Retinal pigment epithelial cell (primary cell): Measurements from ENCODE around the gene KLHL17.
A peak's percentile ranks its signal among the peaks of the same experiment; 100 is the strongest.
"Not testable (repeated sequence)": the region's sequence is repeated elsewhere in the genome, so short reads cannot be mapped to it uniquely, and the experiment has no call there.

Experiments used
- DNase-seq: peaks from one replicate; pipeline ENCODE4 v3.0.0-alpha.2; 2010; ENCODE audit warnings: low read depth
- H3K4me3 ChIP-seq: 2 replicates; pipeline ENCODE4 v1.5.1; 2011; ENCODE audit warnings: mild to moderate bottlenecking, low read length, control low read depth, moderate library complexity
- TF ChIP-seq, protein P1 (sequence below): conservative IDR thresholded peaks from 2 replicates; pipeline ENCODE4 v1.5.1; 2011; ENCODE audit warnings: low read depth, low read length, control low read depth, inconsistent platforms

Gene KLHL17

DNA sequence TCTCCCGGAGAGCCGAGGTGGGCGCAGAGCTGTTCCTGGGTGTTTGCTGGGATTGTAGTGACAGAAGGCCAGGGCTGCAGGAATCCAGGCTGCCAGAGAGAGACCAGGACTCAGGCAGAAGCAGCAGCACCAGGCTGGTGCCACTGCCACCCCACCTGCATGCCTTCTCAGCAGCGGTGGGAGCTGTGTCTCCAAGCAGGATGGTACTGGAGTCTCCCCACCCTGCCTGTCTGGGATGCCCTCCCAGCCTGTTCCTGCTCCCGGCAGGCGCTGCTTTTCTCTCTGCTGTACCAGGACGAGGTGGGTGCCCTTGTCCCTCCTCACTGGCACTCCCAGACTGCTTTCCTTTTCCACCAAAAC lies 44.0 kb downstream of the KLHL17 start:
- TF ChIP-seq, protein P1, sequence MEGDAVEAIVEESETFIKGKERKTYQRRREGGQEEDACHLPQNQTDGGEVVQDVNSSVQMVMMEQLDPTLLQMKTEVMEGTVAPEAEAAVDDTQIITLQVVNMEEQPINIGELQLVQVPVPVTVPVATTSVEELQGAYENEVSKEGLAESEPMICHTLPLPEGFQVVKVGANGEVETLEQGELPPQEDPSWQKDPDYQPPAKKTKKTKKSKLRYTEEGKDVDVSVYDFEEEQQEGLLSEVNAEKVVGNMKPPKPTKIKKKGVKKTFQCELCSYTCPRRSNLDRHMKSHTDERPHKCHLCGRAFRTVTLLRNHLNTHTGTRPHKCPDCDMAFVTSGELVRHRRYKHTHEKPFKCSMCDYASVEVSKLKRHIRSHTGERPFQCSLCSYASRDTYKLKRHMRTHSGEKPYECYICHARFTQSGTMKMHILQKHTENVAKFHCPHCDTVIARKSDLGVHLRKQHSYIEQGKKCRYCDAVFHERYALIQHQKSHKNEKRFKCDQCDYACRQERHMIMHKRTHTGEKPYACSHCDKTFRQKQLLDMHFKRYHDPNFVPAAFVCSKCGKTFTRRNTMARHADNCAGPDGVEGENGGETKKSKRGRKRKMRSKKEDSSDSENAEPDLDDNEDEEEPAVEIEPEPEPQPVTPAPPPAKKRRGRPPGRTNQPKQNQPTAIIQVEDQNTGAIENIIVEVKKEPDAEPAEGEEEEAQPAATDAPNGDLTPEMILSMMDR, result no peak
- no peak for DNase-seq
- H3K4me3 ChIP-seq, result no peak overlapping the region

DNA sequence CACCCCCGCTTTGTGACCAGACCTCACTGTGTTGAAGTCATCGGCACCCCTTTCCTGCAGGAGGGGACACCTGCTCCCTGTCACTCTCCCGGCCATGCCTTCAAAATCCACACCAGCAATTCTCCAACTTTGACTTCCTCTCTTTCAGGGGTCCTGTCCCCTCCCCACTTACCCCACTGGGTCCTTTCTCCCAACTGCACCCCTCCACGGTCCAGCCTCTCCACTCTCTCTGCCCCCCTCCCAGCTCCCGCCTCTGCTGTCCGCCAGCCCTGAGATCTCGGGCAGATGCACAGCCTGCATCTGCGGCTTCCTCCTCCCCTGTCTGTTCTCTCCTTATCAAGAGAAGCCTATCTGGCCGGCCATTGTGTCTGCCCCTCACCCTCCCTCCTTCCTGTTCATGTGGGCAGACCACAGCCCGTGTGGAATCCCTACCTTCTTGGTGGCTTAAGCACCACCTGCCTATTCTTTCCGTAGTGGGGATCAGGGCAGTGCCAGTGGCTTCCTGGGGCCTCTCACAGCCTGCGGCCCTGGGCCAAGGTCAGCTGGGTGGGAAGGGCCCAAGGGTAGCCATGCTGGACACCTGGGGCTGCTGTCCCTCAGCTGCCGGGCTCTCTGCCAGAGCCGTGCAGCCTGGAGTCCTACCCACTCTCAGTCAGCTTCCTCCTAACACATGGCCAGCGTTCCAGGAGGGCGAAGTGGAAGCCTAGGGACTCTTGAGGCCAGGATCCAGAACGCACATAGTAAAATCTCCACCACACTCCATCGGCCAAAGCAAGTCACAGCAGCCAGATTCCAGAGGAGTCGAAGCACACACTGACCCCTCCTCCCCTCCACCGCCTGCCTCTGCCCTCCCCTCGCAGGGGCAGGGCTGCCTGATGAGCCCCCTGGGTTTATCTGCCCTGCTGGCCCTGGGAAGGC lies 44.7 kb downstream of the KLHL17 start:
- H3K4me3 ChIP-seq, result no peak overlapping the region
- TF ChIP-seq, protein P1, result no peak
- no peak for DNase-seq

DNA sequence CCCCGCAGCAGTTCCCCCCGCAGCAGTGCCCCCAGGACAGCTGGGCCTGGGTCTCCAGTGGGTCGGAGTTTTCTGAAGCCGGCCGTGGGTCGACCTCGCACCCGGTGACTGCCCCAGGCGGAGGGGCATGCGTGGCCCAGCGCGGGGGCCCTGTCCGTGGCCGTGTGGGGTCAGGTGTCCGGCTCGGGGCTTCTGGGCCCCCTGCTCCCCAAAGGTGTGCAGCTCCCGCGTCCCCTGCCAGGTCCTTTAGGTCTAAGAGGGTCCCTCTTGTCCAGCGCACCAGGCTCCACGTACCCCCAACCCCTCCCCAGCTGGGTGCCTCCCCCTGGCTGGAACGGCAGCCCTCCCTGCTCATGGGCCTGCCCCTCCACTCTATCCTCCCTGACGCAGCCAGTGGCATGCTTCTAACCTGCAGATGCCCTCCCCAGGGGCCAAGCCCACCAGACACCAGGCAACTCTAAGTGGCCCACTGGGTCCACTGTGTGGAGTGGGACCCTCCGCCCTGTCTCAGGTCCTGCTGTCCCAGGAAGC lies 45.5 kb downstream of the KLHL17 start:
- DNase-seq, result no peak
- no peak overlapping the region for H3K4me3 ChIP-seq
- TF ChIP-seq, protein P1, result no peak

DNA sequence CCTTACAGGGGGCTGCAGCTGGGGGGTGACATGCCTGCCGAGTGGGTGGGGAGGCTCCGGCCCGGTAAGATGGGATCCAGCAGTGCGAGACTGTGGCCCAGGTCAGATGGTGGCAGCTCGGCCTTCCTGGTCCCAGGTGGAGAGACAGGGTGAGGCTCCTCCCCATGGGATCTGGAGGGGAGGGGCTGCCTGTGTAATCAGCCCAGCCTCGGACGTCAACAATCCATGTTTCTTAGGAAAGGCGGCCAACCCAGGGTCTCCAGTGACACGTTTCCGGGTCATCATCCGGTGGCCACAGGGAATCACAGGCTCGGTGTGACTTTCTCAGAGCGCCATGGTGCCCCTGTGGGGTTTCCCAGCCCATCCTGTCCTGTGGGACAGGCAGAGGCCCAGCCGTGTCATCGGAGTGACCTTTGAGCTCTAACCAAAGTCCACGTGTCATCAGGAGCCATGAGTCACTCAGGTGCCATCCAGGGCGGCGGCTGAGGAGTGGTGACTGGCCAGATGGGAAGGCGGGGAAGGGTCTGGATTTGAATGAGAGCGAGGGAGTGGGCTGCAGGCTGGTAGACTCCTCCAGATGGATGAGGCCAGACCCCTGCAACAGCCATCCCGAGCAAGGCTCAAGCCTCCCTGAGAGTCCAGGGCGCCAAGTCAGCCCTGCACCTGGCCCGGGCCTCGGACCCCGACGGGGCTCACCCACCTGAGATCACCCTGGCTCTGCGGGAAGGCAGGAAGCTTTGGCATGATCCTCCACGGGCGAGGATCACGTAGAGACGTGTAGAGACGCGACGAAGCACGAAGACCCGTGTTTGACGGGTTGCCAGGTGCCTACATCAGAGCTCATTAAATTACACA lies 46.1 kb downstream of the KLHL17 start:
- no peak overlapping the region for H3K4me3 ChIP-seq
- no peak for DNase-seq
- TF ChIP-seq, protein P1, result no peak

DNA sequence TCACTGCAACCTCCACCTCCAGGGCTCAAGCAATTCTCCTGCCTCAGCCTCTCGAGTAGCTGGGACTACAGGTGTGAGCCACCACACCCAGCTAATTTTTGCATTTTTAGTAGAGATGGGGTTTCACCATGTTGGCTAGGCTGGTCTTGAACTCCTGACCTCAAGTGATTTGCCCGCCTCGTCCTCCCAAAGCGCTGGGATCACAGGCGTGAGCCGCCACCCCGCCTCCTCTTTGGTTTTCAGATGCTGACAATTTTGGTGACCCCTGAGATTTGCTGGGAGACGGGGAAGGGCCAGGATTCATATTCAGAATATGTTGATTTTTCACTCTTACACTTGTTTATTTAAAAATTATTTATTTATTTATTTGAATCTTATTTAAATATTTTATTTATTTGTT lies 49.7 kb downstream of the KLHL17 start:
- not testable (repeated sequence) for H3K4me3 ChIP-seq, DNase-seq

DNA sequence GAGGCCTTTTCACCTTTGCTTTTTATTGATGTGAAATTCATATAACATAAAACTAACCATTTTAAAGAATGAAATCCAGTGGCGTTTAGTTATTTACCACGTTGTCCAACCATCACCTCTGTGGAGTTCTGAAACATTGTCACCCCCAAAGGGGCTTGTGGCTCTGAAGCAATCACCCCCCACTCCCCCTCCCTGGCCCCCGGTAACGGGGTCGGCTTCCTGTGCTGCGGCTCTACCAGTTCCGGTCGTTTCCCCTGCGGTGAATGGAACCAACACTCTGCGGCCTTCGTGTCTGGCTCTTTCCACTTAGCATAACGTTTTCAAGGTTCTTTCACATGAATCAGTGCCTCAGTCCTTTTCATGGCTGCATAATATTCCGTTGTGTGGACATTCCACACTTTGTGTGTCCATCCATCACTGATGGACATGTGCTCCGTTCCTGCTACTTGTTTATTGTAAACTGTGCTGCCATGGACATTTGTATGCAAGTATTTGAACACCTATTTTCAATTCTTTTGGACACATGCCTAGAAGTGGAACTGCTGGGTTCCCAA lies 51.1 kb downstream of the KLHL17 start:
- no peak for DNase-seq
- TF ChIP-seq, protein P1, result no peak
- no peak overlapping the region for H3K4me3 ChIP-seq

DNA sequence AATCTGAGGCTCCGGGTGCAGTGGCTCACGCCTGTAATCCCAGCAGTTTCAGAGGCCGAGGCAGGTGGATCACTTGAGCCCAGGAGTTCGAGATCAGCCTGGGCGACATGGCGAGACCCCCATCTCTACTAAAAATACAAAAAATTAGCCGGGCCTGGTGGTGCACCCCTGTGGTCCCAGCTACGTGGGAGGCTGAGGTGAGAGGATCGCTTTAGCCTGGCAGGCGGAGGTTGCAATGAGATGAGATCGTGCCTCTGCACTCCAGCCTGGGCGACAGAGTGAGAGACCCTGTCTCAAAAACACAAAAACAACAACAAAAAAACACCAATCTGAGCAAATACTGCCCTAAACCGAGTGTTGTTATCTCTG lies 52.3 kb downstream of the KLHL17 start:
- not testable (repeated sequence) for DNase-seq
- peak overlapping the region; percentile 62 for H3K4me3 ChIP-seq
